PFSK-1 (cell line): ENCODE data around the gene CALML6.

ENCODE experiments used
- TAF1 ChIP-seq: IDR thresholded peaks from 2 replicates; pipeline ENCODE4 v1.6.1; 2012; ENCODE audit warnings: low read length, control low read depth, borderline replicate concordance; ENCODE audit not compliant: insufficient read depth
- TF ChIP-seq, protein P1 (sequence below), 2 experiments: IDR thresholded peaks; 2 replicates each; pipeline versions ENCODE4 v1.6.1 to v1.8.0; 2011 to 2012; ENCODE audit warnings: low read depth in 2 of 2, low read length in 2 of 2, control low read depth in 1 of 2, inconsistent platforms in 1 of 2, mild to moderate bottlenecking in 1 of 2, moderate library complexity in 1 of 2; ENCODE audit not compliant: insufficient read depth in 1 of 2

DNA sequence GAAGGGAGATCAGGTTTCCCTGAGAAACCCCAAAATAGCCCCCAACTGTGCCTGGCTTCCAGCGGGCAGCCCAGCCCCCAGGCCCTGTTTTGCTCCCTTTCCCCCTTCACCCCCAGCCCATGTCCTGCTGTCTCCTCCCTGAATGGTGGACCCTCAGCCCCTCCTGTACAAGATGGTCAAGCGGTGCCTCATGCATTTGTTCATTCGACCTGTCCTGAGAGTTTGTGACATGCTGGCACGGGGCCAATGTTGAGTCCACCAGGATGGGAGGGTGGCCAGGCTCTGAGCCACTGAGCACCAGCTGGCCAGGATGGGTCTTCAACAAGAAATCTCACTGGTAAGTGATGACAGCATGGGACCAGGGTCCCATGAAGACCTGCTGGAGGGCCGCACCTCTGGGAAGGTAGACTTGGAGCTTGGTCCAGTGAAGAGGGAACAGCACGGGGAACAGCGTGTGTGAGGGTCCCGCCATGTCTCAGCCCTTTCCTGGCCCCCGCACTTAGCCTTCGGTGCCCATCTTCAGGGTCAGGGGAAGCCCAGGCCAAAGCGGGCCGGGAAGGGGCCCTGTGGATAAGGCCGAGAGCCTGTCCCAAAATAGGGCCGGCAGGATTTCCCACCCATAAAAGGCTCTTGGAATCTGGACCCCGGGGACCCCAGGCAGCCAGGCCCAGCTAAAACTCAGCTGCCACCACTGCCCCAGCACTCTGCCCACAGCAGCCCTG lies at the start of gene CALML6:
- TF ChIP-seq, protein P1, sequence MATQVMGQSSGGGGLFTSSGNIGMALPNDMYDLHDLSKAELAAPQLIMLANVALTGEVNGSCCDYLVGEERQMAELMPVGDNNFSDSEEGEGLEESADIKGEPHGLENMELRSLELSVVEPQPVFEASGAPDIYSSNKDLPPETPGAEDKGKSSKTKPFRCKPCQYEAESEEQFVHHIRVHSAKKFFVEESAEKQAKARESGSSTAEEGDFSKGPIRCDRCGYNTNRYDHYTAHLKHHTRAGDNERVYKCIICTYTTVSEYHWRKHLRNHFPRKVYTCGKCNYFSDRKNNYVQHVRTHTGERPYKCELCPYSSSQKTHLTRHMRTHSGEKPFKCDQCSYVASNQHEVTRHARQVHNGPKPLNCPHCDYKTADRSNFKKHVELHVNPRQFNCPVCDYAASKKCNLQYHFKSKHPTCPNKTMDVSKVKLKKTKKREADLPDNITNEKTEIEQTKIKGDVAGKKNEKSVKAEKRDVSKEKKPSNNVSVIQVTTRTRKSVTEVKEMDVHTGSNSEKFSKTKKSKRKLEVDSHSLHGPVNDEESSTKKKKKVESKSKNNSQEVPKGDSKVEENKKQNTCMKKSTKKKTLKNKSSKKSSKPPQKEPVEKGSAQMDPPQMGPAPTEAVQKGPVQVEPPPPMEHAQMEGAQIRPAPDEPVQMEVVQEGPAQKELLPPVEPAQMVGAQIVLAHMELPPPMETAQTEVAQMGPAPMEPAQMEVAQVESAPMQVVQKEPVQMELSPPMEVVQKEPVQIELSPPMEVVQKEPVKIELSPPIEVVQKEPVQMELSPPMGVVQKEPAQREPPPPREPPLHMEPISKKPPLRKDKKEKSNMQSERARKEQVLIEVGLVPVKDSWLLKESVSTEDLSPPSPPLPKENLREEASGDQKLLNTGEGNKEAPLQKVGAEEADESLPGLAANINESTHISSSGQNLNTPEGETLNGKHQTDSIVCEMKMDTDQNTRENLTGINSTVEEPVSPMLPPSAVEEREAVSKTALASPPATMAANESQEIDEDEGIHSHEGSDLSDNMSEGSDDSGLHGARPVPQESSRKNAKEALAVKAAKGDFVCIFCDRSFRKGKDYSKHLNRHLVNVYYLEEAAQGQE (IDR thresholded peaks at IDR 0.05; ENCODE audit: insufficient read depth in 1 of 2, low read depth in 2 of 2, low read length in 2 of 2) = no peak
- TF ChIP-seq TAF1 = no peak
